Stomach (tissue), 4 donors: ENCODE data around the gene RIF1.

Source experiments
- CTCF ChIP-seq, 7 experiments: fragments of 450-650 bp in 4 of 7; fragments of 200-600 bp in 3 of 7; sonication (generic) in 3 of 7; IDR thresholded peaks; one replicate each; pipeline ENCODE4 v1.5.1; 2016 to 2019; ENCODE audit warnings: antibody characterized with exemption in 7 of 7, control low read depth in 2 of 7, mild to moderate bottlenecking in 1 of 7
- EP300 ChIP-seq: sonication (generic); formaldehyde crosslinking; IDR thresholded peaks from one replicate; pipeline ENCODE4 v1.6.1; 2017; ENCODE audit warnings: antibody characterized with exemption
- POLR2A ChIP-seq, 4 donors: fragments of 450-650 bp; IDR thresholded peaks; one replicate each; pipeline ENCODE4 v1.6.1; 2016; ENCODE audit warnings: antibody characterized with exemption in 4 of 4, control low read depth in 2 of 4, mild to moderate bottlenecking in 1 of 4, moderate library complexity in 1 of 4

DNA sequence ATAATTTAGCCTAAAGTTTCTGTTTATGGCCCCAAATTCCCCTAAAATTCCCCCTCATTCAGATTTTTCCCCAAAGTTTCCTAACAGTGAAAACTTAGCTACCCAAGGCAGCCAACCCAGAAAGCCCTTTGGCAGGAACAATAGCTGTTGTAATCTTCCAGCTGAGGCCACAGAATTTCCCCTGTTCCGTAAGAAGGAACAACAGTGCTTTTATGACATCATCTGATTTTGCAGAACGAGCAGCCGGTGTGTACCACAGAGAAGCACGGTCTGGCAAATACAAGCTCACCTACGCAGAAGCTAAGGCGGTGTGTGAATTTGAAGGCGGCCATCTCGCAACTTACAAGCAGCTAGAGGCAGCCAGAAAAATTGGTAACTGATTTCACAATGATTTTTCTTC lies 46.0 kb upstream of the RIF1 start:
- no peak for TF ChIP-seq POLR2A (IDR thresholded peaks at IDR 0.05)
- TF ChIP-seq CTCF (IDR thresholded peaks at IDR 0.05), result no peak
- no peak for TF ChIP-seq EP300
